Left forelimb (tissue), 1 donor: ENCODE data around the gene TSPAN8.
"Not testable (repeated sequence)": the region's sequence is repeated elsewhere in the genome, so short reads cannot be mapped to it uniquely, and the experiment has no call there.

ENCODE experiments used
- DNase-seq: peaks from one replicate; pipeline ENCODE4 v3.0.0-alpha.2; 2018; ENCODE audit warnings: low spot score

TSPAN8 gene

DNA sequence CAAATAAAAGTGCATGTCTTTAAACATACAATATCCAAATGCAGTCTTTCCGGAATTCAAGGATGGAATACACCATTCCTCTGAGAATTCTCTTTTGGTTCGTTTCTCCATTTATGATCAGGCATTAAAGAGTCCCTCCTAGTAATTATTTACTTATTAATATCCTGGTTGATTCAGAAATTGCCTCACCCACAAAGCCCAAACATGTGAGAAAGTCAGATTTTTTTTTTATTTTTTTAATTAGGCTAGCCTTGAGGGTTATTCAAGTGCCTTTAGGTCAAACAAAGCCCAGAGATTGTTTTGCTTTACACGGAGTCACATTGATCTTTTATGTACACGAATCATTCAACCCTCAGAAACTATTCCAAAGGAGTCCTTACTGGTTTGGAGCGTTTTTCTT is 6.4 kb upstream of the TSPAN8 start:
- DNase-seq, result no peak

DNA sequence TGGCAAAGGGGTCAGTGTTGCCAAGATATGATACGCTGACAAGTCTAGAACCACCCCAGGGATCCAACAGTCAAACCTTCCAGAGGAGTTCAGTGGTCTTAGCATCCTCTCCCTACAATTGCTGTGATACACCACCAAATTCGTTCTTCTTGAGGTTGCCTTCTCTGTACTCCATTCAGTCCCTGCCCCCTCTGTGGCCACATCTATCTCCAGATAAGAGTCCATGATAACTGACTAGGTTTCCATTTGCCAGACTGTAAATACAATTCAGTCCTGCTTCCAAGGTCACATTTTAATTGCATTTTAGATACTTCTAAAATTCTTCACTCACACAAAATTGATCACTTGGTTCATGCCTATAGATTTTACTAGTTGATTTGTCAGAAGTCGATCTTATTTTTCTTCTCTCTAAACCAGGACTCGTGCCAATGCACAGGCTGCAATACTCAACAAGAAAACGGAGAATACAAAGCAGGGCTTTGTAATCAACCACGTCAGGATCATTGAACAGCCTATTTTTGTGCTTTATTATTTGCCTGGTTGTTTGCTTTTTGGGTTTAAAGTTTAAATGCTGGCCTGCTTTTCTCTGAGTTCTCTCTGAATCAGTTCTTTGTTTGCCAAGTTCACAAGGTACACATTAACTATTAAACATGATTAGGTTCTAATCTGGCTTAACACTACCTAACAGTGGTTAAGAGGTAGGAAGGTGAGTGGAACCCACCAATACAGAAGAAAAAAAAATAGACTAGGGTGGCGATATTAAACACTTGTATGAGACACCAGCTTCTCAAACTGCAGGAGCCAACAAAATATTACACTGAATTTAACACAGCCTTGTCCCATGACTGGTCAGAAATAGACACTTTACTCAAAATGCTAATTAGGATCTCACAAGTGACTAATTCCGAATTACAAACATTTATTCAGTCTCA is 5.3 kb upstream of the TSPAN8 start:
- DNase-seq, result no peak

DNA sequence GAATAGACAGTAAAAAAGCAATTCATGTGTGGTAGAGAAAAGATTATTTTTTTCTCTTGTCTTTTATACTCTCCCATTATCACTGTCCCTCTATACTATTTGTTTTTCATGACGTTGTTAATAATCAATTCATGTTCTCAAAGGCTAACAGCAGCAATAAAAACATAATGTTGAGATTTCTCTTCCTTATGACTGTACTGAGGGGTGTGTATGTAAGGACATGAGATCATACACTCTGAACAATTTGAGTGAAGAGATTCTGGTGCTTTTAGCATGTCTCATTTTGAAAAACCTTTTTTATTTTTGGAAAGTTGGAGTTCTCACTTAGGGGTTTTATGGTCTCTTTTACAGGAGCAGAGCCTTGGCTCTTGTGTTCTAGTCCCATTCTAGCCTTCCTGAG is 3.8 kb upstream of the TSPAN8 start:
- no peak for DNase-seq

DNA sequence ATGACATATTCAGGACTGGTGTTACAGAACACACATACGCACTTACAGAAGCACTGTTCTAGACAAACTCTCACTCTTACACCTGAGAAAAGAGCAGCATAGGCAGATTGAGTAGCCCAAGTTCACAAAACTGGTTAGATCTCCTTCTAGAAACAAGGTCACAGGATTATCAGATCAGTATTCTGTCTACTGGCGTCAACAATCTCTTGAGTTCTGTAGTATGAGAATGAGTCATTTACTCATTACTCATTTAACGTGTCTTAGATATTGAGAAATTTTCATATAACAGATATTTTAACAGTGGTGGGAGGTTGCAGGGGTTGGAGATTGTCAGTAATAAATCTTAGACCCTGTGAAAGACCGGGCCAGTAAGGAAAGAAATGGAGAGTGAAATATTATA is 2.8 kb upstream of the TSPAN8 start:
- DNase-seq, result no peak

DNA sequence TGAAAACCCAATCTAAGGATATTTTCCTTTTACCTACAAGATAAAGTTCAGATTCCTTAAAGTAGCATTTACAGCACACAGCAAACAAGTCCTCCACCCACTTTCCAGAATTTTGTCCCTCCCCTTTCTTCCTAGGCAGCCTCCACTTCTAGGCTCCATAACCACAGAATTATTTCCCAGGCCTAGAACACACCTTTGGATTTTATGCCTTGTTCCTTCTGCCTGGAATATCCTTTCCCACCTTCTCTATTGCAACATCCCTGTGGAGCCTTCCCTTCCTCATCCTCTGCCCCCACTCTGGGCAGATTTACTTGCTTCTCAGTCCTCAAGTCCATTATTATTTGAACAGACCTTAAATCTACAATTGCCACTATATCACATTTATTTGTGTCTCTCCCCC is 2.1 kb upstream of the TSPAN8 start:
- no peak for DNase-seq

DNA sequence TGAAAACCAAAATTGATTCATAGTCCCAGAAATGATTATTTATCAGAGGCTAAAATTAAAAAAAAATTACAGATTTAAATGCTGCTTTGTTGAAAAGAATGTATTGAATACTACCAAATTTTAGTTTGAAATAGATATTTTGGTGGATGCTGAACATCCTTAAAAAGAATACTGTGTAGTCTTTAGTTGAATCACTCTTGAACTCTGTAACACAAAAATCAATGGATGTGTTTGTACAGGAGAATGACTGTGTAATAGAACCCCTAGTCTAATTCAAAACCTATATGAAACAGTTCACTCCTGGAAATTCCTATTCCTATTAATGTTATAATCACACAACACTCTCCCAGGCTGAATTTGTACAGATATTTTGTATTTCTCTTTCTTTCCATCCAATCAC is 1.5 kb upstream of the TSPAN8 start:
- no peak for DNase-seq

DNA sequence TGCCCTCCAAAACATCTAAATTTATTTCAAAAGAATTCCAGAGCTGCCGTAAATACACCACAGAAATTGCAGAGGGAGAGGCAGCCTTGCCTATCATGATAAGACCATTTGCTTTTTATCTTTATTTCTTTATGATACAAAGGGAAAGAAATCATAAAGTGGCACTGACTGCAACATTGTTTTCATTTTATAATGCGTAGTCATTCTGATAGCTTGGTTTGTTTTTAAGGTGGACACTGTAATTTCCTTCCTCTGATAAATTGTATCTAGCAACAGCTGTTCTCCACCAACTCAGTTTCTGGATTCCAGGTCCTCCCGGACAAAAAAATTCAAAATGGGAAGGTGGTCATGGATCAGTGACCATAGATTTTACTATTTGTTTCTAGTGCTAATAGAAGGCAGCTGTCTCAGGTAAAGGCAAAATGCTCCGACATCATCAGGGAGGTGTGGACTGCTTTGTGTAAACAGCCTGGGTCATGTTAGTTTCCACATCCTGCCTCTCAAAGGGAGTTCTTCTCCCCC is 623 bp upstream of the TSPAN8 start:
- no peak for DNase-seq

DNA sequence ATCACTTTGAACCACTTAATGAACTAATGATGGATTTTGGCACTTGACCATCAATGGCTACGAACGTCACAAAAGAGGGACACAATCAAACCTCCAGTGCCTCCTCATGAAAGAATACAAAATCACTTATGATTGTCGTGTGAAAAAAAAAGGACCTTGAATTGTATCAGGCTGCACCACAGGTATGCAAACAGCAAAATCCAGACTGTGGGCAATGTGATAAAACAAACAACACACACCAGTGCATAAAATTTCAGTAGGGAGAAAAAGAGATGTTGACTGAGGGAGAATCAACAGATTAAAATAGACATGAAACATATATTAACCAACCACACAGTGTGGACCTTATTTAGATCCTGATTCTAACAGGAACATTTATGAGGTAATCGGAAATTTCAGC is 2.6 kb downstream of the TSPAN8 start:
- no peak for DNase-seq

DNA sequence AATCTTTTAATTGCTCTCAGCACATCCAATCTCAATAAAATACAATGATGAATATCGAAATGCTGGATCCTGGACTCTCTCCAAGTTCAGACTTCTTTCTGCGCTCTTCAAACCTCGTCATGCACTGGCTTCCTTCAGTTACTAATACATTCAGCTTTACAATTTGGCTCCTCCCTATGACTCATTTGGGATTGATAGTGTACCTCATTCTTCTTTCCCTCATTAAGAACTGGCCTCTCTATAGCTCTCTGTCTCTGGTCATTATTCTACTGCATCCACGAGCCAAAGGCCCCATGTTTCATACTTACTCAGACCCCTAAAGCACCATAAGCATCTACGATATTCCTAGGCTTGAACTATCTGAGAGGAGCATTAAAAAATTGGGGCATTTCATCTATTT is 4.9 kb downstream of the TSPAN8 start:
- no peak for DNase-seq

DNA sequence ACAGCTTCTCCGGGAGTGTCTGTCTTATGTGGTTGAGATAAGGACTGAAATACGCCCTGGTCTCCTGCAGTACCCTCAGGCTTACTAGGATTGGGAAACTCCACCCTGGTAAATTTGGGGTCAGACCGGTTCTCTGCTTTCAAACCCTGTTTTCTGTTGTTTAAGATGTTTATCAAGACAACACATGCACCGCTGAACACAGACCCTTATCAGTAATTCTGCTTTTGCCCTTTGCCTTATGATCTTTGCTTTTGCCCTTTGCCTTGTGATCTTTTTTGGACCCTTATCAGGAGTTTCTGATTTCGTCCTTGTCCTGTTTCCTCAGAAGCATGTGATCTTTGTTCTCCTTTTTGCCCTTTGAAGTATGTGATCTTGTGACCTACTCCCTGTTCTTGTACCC is 7.8 kb downstream of the TSPAN8 start:
- not testable (repeated sequence) for DNase-seq

DNA sequence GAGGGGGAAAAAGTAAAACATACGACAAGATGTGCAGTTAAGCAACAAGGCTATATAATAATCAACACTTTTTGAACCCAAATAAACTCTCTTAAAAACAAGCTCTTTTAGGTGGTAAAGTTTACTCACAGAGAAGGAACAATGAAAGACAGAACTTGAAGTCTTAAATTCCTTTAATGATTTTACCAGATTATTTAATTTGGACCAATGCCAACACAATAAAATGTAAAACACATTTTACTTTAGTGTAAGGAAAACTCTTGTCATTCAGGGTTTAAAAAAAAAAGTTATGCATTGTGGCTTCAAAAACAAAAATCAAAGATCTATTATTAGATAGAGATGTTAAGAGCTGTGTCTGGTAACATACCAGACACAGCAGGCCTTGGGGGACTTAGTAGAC is 13.1 kb downstream of the TSPAN8 start:
- no peak for DNase-seq

DNA sequence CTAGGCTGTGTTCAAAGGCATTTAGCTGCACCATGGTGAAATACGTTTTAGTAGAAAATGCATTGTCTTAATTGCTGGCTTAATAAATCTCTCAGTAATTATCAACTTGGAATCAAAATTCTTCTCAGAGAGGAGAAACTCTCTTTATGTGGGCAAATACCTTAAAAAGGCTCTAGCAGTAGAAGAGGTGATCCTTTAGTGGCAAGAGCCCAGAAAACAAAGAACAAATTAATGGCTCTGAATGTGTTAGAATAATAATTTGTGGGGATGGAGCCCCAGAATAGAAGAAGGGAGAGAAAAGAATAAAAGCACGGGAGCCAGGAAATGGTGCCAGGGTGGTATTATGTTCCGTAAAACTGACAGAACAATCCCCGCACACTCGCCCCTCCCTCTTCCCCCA is 14.8 kb downstream of the TSPAN8 start:
- no peak for DNase-seq

DNA sequence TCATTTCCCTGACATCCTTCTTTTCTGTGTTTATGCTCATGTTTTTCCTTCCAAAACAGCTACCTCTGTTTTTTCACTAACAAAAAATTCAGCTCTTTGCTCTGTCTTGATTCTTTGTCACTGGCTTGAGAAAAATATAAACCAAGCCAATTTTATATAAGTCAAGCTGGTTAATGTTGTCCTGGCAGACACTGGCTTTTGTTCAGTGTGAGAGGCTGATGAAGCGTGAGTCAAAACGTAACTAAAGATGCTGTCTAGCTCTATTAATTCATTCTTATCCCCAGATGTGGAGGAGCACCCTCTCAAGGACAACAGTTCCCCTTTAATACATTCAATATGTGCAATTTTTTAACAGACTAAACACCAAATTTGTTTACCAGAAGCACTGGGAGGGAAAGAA is 15.8 kb downstream of the TSPAN8 start:
- DNase-seq, result no peak

DNA sequence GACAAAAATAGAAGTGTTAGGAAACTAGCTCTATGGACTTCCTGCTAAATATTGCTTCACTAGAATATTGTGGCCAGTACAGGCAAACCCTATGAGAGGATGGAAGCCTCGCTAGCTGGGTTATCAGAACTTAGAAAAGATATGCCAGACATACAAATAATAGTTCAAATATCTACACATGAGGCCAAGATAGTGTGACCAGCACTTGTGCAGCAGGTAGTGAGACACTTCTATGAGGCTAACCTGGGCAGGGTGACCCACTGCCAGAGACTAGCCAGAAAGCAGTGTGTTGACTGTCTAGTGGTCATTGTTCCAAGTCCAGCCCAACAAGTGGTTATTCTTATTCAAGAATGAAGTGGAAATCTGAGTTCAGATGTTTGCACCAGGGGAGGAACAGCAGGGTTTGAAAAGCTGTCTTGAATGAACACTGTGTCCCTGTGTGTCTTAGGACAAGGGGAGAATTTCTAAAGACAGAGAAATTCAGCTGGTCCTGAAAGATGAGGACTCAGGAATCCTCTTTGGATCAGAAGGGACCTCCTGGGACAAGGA is 16.3 kb downstream of the TSPAN8 start:
- no peak for DNase-seq

DNA sequence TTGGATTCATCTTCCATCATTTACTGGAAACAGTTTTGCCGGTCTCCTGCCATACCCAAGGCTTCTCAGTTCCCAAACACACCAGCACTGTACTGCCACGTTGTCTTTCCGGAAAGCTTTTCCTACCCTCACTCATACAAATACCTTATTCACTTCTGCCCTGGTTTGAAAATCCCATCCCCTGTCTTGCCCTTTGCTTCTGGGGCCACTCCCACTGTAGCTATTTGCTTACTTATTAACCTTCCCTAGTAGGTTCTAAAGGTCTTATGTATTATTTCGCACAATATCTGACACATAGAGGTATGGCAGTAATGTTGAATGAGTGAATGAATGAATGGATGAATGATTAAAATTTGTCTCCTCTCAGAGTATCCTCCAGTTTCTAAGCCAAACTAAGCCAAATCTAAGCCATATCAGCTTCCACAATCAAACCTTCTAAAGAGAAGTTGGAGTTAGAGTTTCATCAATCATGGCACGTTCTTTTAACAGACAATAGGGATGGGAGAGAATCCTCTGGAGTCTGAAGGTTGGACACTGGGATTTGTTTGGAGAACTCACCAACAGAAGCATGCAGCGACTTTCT is 18.6 kb downstream of the TSPAN8 start:
- DNase-seq, result no peak

DNA sequence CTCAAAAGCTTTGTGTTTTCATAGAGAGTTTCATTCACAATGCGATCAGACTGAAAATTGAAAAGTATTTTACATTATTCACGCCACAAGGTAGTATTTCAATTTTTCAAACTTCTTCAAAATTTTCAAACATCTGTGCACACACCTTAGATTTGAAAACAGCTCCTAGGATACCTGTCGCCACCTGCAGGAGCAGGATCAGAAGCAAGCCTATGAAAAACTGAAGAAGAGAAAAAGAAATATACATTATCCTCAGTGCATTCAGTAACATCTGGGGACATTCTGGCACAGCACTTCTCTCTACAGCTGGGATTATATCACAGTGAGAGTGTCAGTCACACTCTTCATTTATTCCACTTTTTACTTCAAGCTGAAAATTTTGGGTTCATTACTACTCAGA is 19.8 kb downstream of the TSPAN8 start:
- no peak for DNase-seq

DNA sequence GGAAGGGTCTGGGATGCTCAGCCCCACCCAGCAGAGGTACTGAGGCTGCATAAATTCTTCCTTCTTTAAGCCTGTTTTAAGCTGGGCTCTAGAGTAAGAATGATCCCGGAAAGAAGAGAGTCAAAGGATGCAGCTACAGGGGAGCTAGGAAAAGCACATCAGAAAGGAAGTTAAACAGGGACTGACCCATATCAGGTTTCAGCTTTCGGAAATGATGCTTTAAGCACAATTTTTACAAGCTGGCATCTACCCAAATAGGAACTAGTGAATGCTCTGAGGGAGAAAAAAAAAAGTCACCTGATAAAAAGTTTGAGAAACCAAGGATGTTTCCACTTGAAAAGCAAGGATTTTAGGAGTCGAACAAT is 22.0 kb downstream of the TSPAN8 start:
- DNase-seq, result no peak

DNA sequence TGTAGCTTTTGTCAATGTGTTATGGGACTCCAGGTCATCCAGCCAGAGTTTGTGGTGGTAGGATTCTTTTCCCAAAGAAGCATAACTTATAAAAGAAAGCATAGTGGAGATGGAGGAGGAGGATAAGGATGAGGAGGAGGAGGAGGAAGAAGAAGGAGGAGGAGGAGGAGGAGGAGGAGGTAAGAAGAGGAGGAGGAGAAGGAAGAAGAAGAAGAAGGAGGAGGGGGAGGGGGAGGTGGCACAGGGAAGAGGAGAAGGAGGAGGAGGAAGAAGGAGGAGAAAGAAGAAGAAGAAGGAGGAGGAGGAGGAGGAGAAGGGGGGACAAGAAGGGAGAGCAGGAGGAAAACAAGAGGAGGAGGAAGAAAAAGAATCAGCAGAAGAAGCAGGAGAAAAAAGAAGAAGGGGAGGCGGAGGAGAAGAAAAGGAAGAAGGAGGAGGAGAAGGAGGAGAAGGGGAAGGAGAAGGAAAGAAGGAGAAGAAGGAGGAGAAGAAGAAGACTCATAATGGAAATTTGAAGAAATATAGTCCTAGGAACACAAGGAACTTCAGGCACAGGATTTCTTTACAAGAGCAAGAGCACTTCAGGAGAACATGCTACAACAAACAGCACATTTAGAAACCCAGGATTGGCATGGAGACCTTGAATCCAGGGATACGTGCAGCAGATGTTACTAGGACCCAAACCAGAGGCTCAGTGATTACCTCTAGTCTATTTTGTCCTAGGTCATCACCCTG is 22.6 kb downstream of the TSPAN8 start:
- no peak for DNase-seq

DNA sequence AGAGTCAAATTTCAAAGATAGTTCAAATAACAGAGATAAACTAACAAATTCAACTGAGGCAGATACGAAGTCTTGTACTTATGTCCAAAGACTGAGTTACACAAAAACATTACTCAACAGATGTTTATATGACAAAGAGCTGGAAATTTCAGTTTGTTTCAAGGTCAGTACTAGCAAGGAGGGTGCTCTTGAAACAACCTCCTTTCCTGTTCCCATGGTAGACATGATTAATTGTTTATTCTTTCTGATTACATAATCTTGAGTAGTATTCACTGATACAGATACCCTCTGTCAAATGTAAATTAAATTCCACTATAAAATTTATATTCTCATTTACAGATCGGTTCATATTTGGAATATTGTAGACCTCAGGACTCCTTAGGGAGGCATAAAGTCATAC is 23.4 kb downstream of the TSPAN8 start:
- no peak for DNase-seq

DNA sequence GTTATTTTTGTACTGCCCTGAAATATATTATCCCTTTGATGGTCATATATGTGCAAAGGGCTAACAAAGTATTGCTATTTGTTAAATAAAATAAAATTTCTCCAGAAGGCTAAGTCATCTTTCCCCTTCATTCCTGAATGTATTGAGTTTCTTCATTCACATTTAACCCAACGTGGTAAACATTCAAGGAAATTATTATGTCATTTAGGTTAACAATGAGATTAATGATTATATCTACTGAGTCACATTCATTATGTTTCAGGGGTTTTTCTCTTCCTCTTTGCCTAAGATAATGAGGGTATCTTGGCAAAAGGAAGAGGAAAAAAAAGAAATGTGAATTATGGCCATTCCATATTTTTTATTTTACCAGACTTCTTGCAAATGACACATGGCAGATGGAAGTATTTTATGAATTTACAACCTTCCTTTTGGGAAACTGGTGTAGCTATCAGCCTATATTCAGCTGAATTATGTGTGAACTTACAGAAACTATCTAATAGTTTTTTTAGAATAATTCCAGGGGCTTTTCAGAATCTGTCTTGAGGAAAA is 27.2 kb downstream of the TSPAN8 start:
- DNase-seq, result no peak

DNA sequence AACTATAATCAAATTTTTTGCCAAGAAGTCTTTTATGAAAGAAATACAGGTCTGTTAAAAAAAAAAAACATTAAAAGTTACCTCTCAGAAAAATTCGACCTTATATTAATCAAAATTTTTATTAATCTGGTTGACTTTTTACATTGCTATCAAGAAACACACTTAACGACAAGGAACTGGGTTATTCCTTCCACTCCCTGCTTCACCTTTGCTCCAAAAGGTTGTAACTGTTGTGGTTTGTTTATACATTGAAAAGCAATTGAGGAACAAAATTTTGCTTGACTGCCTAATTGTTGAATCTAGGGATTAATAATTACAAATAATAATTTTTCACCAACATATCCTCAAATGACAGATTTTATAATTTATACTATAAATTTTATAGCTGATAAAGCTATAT is 28.4 kb downstream of the TSPAN8 start:
- no peak for DNase-seq

DNA sequence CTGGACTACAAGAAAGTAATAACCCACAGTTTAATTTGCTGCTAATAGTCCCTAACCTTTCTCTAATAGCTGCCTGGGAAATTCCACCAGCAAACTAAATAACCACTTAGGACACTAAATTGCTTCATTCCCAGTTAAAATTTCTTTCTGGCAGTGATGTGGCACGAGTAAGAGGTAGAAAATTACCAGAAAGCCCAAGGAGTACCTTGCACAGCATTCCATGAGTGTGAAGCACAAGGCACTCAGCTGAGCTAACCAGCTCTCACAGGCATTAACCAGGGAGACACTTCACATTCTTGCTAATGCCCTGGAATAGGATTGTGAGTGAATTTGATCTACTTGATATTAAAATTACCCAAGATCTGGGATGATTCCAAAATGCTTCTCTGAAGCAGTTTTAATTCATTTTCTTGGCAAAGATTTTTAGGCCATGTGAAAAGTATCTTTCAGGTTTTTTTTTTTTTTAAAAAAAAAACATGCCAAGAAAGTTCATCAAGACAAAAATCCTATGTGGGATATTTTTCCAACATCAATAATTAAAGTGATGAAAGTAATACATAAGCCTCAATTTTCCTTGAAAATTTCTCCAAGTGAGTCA is 29.5 kb downstream of the TSPAN8 start:
- no peak for DNase-seq
